ENCODE results near the gene IGFBP7.

DNA sequence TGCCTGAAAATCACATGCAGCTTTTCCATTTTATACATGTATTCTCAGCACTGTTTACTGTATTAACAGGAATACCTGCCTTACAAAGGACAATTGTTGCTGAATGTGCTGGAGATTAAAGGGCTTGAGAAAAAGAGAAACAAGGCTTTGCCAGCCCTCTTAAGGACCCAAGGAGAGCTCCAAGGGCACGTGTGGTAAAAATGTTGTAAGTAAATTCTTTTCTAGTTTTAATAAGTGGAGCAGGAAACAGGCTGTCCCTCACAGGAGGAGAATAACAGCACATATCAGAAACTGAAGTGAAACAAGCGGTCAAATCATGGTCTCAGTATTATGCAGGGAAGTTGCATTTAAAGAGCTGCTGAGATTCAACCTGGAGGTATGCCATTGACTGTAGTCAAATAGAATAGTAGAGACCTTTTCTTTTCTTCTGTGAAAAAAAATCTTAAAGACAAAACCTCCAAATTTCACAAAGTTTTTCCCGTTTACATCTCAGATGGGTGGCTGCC lies 18.5 kb downstream of the IGFBP7 start:
- TF ChIP-seq, protein P1, sequence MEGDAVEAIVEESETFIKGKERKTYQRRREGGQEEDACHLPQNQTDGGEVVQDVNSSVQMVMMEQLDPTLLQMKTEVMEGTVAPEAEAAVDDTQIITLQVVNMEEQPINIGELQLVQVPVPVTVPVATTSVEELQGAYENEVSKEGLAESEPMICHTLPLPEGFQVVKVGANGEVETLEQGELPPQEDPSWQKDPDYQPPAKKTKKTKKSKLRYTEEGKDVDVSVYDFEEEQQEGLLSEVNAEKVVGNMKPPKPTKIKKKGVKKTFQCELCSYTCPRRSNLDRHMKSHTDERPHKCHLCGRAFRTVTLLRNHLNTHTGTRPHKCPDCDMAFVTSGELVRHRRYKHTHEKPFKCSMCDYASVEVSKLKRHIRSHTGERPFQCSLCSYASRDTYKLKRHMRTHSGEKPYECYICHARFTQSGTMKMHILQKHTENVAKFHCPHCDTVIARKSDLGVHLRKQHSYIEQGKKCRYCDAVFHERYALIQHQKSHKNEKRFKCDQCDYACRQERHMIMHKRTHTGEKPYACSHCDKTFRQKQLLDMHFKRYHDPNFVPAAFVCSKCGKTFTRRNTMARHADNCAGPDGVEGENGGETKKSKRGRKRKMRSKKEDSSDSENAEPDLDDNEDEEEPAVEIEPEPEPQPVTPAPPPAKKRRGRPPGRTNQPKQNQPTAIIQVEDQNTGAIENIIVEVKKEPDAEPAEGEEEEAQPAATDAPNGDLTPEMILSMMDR (IDR thresholded peaks at IDR 0.05): no peak
- TF ChIP-seq EP300 (IDR thresholded peaks at IDR 0.05): no peak
- no peak for TF ChIP-seq POLR2A (IDR thresholded peaks at IDR 0.05)
